Coronary artery (tissue), 2 donors: ENCODE measurements around the gene TAF10.

Source experiments
- DNase-seq: peaks from one replicate; pipeline ENCODE4 v3.0.0-alpha.2; 2017; ENCODE audit warnings: low spot score
- H3K27ac ChIP-seq, 2 donors: fragments of 200-600 bp; sonication (generic); one replicate each; pipeline ENCODE4 v1.5.1; 2016 to 2019
- H3K4me3 ChIP-seq: fragments of 200-600 bp; sonication (generic); 2 replicates; pipeline ENCODE4 v1.5.1; 2016; ENCODE audit warnings: mild to moderate bottlenecking, moderate library complexity
- TF ChIP-seq, protein P1 (sequence below): fragments of 200-600 bp; sonication (generic); IDR thresholded peaks from one replicate; pipeline ENCODE4 v1.5.1; 2019; ENCODE audit warnings: antibody characterized with exemption

Gene TAF10

DNA sequence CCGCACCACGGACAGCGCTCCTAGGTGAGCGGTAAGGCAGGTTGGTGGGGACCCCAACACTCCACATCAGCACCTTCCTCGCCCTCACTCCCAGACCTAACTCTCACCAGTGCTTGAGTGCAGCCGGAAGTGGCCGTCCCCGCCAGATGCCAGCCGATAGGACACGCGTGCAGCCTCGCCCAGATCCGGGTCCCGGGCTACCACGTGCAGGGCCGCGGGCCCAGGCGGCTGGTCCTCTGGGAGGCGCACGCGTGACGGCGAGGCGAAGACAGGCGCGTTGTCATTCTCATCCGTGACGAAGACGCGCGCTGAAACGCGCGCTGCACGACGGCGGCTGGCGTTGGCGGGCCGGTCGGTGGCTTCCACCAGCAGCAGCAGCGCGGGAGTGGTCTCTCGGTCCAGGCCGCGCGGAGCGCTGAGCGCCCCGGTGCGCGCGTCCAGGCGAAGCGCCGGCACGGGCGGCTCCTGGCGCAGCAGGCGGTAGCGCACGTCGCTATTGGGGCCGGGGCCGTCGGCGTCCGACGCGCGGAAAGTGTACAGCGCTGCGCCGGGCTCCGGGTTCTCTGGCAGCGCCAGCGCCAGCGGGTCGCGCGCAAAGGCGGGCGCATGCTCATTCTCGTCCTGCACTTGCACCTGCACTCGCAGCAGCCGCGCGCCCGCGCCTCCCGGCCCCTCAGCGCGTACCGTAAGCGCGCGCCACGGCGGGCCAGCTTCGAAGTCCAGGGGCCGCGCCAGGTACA is 18.0 kb upstream of the TAF10 start:
- TF ChIP-seq, protein P1, sequence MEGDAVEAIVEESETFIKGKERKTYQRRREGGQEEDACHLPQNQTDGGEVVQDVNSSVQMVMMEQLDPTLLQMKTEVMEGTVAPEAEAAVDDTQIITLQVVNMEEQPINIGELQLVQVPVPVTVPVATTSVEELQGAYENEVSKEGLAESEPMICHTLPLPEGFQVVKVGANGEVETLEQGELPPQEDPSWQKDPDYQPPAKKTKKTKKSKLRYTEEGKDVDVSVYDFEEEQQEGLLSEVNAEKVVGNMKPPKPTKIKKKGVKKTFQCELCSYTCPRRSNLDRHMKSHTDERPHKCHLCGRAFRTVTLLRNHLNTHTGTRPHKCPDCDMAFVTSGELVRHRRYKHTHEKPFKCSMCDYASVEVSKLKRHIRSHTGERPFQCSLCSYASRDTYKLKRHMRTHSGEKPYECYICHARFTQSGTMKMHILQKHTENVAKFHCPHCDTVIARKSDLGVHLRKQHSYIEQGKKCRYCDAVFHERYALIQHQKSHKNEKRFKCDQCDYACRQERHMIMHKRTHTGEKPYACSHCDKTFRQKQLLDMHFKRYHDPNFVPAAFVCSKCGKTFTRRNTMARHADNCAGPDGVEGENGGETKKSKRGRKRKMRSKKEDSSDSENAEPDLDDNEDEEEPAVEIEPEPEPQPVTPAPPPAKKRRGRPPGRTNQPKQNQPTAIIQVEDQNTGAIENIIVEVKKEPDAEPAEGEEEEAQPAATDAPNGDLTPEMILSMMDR, result no peak
- no peak for DNase-seq
- no peak overlapping the region for H3K4me3 ChIP-seq
- H3K27ac ChIP-seq, result no peak overlapping the region

DNA sequence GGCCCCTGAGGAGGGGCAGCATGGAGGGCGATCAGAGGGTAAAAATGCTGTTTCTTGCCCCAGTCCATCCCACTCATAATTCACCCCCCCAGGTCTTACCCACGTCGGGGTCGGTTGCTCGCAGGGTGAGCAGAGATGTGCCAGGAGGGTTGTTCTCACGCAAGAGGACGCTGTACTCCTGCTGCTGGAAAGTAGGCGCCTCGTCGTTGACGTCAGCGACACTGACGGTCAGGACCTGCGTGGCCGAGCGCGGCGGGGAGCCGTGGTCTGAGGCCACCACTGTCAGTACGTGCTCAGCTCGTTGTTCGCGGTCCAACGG is 17.5 kb upstream of the TAF10 start:
- DNase-seq, result no peak
- Histone ChIP-seq H3K4me3 (no peak overlapping the region), H3K27ac (no peak overlapping the region)
- TF ChIP-seq, protein P1, result no peak

DNA sequence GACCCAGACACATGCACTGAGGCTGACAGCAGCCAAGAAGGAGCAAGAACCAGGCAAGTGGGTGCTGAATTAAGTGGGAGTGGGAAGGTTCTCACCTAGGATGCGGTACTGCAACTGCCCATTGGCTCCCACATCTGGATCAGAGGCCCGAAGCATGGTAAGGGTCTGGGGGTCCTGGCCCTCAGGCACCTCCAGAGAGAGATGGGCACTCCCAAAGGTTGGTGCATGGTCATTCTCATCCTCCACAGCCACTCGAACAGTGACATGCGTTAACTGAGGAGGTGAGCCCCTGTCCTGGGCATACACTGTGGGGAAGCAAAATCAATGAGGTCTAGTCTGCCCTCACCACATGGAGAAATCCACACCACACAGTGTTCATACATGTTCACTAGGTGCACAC is 16.5 kb upstream of the TAF10 start:
- Histone ChIP-seq H3K4me3 (no peak overlapping the region), H3K27ac (no peak overlapping the region)
- TF ChIP-seq, protein P1, result no peak
- DNase-seq, result no peak

DNA sequence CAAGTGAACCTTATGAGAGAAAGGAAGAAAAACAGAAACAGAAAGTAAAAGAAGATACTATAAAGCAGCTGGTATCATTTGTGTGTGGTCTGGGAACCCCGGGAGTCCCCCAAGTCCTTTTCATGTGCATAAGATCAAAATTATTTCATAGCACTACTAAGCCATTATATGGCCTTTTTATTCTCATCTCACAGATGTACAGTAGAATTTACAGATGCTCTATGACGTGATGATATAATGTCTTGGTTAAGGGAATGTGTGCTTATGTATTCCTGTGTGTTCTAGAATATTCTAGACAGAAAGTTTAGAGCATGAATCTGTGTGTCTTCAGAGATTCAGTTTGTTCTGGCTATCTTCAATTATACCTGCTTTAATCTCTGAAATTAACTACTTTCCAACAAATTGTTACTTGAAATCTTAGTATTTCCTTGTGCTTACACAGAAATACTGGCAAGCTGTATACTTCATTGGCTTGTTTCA is 15.8 kb upstream of the TAF10 start:
- no peak overlapping the region for H3K27ac ChIP-seq
- H3K4me3 ChIP-seq, result no peak overlapping the region
- DNase-seq, result no peak
- TF ChIP-seq, protein P1, result no peak

DNA sequence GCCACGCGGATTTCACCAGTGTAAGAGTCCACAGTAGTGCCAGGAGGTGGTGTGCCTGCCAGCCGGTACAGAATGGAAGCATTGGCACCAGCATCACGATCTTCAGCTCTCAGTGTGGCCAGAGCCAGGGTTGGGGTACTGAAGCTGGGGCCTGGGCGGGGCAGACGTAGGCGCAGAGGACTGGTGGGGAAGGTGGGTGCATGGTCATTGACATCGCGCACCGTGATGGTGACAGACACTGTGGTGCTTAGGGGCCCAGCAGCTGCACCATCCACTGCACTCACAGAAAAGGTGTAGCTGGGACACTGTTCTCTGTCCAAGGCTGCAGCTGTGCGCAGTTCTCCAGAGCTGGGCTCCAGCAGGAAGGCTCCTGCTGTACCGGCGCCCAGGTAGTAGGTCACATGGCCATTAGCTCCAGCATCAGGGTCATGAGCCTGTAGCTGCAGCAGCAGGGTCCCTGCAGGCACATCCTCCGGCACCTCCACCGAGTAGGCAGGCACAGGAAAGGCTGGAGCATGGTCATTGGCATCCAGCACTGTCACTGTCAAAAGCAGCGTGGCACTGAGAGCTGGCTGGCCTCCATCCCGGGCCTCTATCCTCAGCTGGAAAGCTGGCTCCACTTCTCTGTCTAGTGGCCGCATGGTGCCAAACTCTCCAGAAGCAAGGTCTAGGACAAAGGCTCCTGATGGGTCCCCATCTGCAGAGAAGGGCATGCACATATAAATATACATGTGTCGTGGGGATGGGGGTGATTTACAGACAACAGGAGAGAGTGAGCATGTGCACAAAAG is 15.2 kb upstream of the TAF10 start:
- Histone ChIP-seq H3K4me3 (no peak overlapping the region), H3K27ac (no peak overlapping the region)
- DNase-seq, result no peak
- TF ChIP-seq, protein P1, result no peak

DNA sequence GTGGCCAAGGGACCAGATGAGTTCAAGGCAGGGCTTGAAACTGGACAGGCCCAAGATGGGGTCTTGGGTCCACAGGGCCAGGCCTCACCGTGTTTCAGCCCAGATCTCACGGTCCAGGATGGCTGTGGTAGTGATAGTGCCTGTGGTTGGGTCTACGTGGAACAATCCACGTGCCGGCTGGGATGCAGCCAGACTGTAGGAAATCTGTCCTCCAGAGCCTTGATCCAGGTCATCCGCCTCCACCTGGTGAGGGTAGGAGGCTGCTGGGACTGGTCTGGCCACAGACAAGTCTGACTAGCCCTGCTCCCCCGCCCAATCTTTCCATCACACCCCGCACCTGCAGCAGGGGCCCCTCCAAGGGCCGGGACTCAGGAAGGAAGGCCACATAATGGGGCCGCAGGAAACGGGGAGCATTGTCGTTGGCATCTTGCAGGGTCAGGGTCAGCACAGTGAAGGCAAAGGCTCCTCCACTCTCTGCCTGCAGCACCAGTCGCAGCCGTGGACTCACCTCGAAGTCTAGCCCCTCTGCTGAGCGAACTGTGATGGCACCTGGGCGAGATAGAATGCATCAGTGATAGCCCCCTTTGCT is 13.9 kb upstream of the TAF10 start:
- TF ChIP-seq, protein P1, result no peak
- no peak overlapping the region for H3K4me3 ChIP-seq
- H3K27ac ChIP-seq, result no peak overlapping the region
- no peak for DNase-seq
